COR-L47 (cell line): ENCODE measurements around the gene TCTN3.
"Not testable (repeated sequence)": the region's sequence is repeated elsewhere in the genome, so short reads cannot be mapped to it uniquely, and the experiment has no call there.

Experiments used
- DNase-seq: peaks from one replicate; lab custom pipeline; 2025; lab: John Stamatoyannopoulos, UW

Gene TCTN3

GRCh38 chr10:95628786-95629185, 64.9 kb downstream of the TCTN3 start:
- DNase-seq, result no peak

GRCh38 chr10:95626500-95626899, 67.2 kb downstream of the TCTN3 start:
- no peak for DNase-seq

- not testable (repeated sequence) for DNase-seq
Measured at GRCh38 chr10:95620415-95620814, 73.3 kb downstream of the TCTN3 start.

GRCh38 chr10:95618101-95618500, 75.6 kb downstream of the TCTN3 start:
- no peak for DNase-seq

GRCh38 chr10:95616446-95616845, 77.3 kb downstream of the TCTN3 start:
- no peak for DNase-seq
